Lower leg skin (tissue), 4 donors: ENCODE data around the gene PANX1. TPM values are rescaled to one million over a fixed set of nuclear protein-coding genes. Genes with fewer than 3 reads are reported as not detected.
A peak's percentile ranks its signal among the peaks of the same experiment; 100 is the strongest.

Source experiments
- DNase-seq, 2 donors: peaks; one replicate each; pipeline ENCODE4 v3.0.0-alpha.2; 2019; ENCODE audit warnings: low spot score in 2 of 2
- H3K4me3 ChIP-seq: fragments of 200-600 bp; sonication (generic); 2 replicates; pipeline ENCODE4 v1.5.1; 2017; ENCODE audit warnings: mild to moderate bottlenecking, low read depth; ENCODE audit not compliant: poor library complexity, severe bottlenecking
- CTCF ChIP-seq, 3 donors: fragments of 450-650 bp; IDR thresholded peaks; one replicate each; pipeline ENCODE4 v1.5.1; 2016; ENCODE audit warnings: antibody characterized with exemption in 3 of 3, mild to moderate bottlenecking in 3 of 3, moderate library complexity in 2 of 3
- POLR2A ChIP-seq, 2 donors: fragments of 450-650 bp; IDR thresholded peaks; one replicate each; pipeline ENCODE4 v1.6.1; 2016 to 2017; ENCODE audit warnings: antibody characterized with exemption in 2 of 2, mild to moderate bottlenecking in 1 of 2, moderate library complexity in 1 of 2
- WGBS, 2 donors: methylation state at CpG; one replicate each; pipeline ENCODE4 v1.1.5; 2018; 5-methylcytosine and 5-hydroxymethylcytosine counted together
- intact Hi-C: fragments of 100-400 bp; cut with DNase I; formaldehyde crosslinking; loops from one replicate; pipeline ENCODE4 v1.15.0; 2023; ENCODE audit warnings: low total_unique reads
- total RNA-seq, 4 donors: library from RNA; depleted of rRNA; stranded (reverse); fragments of >200 nt; gene quantifications; one replicate each; pipeline ENCODE4 v1.1.0, GENCODE V29; 2016

Gene PANX1
- total RNA-seq, 4 donors from 2014 or later: 15.1 to 27.7 (median 21.6) TPM

DNA sequence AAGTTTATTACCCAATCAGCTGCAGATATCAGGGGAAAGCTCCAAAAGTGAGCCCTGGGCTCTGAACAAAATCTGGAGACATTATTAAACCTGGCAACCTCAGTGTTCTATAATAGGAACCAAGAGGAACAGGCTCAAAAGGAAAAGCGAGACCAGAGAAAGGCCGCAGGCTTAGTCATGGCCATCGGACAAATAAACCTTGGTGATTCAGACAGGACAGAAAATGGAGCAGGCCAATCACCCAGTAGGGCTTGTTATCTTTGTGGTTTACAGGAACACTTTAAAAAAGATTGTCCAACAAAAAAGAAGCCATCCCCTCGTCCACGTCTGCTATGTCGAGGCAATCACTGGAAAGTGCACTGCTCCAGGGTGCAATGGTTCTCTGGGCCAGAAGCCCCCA is 7.7 kb upstream of the PANX1 start:
- intact Hi-C loops: no loop called here
- no peak for TF ChIP-seq CTCF (IDR thresholded peaks at IDR 0.05)
- TF ChIP-seq POLR2A (IDR thresholded peaks at IDR 0.05): no peak
- 88 to 97% methylated on average over 6 of the region's 6 CpGs for WGBS, 2 donors
- no peak for DNase-seq
- H3K4me3 ChIP-seq: no peak overlapping the region

DNA sequence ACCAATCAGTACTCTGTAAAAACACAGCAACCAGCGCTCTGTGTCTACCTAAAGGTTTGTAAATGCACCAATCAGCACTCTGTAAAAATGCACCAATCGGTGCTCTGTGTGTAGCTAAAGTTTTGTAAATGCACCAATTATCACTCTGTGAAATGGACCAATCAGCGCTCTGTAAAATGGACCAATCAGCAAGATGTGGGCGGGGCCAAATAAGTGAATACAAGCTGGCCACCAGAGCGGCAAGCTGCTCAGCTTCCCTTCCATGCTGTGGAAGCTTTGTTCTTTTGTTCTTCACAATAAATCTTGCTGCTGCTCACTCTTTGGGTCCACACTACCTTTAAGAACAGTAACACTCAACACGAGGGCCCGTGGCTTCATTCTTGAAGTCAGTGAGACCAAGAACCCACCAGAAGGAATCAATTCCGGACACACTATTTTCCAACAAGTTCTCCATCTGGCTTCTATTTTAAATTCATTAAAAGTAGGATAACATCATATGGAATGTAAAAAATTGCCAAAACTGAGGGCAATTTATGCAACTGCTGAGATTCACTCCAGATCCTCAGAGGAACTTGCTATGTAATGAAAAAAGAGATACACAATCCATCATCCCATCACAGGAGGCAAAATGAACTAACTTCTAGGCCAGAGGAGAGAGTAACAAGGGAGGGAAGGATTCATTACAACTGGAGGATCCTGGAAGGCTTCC is 3.1 kb upstream of the PANX1 start:
- DNase-seq: no peak
- 81 to 84% methylated on average over 8 of the region's 8 CpGs for WGBS, 2 donors
- H3K4me3 ChIP-seq: no peak overlapping the region
- no peak for TF ChIP-seq POLR2A (IDR thresholded peaks at IDR 0.05)
- TF ChIP-seq CTCF (IDR thresholded peaks at IDR 0.05): no peak
- intact Hi-C loops: no loop called here

DNA sequence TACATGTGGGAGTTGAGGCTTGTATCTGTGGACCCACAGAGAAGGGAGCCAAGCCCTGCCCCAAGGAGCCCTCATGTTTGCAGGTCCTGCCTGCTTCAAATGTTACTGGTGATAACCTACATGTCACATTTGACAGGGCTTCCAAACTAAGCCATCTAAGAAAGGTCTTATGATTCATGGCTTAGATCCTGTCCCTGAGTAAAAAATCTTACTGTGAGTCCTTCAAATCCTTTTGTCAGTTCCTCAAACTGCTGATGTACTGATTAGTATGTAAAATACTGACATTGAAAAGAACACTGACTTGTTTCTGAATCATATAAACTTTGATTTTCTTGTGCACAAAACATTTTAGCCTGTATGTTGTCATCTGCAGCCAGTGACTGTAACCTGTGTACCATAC is 1.0 kb upstream of the PANX1 start:
- TF ChIP-seq POLR2A (IDR thresholded peaks at IDR 0.05): no peak
- TF ChIP-seq CTCF (IDR thresholded peaks at IDR 0.05): no peak
- intact Hi-C loops: no loop called here
- no peak overlapping the region for H3K4me3 ChIP-seq
- DNase-seq: no peak

DNA sequence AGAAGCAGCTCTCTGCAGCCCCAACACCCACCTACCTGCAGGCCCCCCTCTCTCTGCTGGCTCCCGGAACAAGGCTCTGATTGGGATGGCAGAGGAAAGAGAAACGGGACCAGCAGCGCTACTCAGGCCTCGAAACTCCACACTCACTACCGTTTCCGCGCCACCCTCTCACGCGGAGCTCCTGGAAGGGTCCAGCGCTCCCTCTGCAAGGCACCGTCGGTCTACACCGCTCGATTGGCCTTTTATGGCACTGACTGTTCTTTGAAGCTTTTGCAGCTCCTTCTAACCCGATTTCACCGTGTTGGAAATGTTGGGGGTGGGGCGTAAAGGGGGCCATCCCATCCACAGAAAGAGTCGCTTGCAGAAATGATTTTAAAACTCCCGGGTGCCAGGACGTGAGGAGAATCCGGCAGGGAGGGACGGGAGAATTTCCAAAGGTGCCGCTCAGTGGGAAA is 323 bp upstream of the PANX1 start:
- 0% methylated on average over 23 of the region's 23 CpGs for WGBS, 2 donors
- DNase-seq: peak; percentile 33 to 87
- TF ChIP-seq POLR2A (IDR thresholded peaks at IDR 0.05) (no peak), CTCF (IDR thresholded peaks at IDR 0.05) (no peak)
- H3K4me3 ChIP-seq: peak overlapping the region; percentile 88
- intact Hi-C loops: no loop called here

DNA sequence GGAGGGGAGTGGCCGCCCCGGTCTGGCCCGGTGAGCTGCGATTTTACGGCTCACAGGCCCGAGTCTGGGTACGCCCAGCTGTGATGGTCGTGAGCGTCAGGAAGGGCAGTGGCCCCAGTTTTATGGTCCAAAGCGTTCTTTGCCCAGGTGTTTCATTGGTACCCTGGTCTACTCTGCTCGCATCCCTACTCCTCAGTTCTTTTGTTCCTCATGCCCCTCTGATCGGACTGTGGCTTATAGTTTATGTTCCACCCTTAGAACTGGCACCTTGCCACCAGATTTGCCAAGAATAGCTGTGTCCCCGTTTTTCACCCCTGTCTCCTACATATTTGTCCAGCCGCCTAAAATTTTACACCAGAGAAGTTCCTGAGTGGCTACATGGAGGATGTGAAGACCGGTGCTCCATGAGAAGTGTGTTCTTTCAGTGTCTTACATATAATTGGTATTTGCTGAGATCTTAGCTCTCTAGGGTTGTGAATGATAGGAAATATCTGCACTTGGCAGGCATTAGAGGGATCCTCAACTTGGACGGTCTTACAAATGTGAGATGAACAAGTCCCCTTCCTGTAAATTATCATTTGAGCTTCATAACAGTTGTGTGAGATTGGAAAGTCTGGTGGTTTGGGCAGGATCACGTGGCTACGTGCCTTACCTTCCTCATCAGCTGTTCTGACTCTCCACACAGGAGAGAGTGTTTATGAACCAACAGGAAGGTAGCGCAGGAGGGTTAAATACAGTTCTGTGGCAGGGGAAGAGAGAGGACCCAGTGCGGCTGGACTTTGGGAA is 1.1 kb downstream of the PANX1 start:
- intact Hi-C loops: no loop called here
- 7 to 8% methylated on average over 18 to 20 of the region's 20 CpGs for WGBS, 2 donors

More for the DNA sequence above, 1.1 kb downstream of the PANX1 start:
- no peak for TF ChIP-seq POLR2A (IDR thresholded peaks at IDR 0.05)
- no peak for TF ChIP-seq CTCF (IDR thresholded peaks at IDR 0.05)
- H3K4me3 ChIP-seq: peak overlapping the region; percentile 88
- peak in 1 of 2 donors; percentile 56 for DNase-seq
